A673 (cell line): ENCODE results near the gene TAAR1. TPM values are rescaled to one million over a fixed set of nuclear protein-coding genes. Genes with fewer than 3 reads are reported as not detected.

Experiments used
- BruUV-seq: library from RNA; stranded (reverse); fragments of 400-500 nt; replicated peaks from 2 replicates; lab custom pipeline; 2021; lab: Mats Ljungman, UMichigan
- CTCF ChIA-PET: fragments of 300-600 bp; sonication (Branson Sonifier 250); formaldehyde crosslinking; loops from one replicate; lab custom pipeline; 2022; ENCODE audit warnings: antibody characterized with exemption; lab: Charles Lee
- POLR2A ChIA-PET: fragments of 300-600 bp; sonication (Branson Sonifier 250); formaldehyde crosslinking; loops from one replicate; lab custom pipeline; 2022; ENCODE audit warnings: antibody characterized with exemption; ENCODE audit not compliant: low non-redundant PET; lab: Charles Lee
- DNase-seq: peaks from one replicate; pipeline ENCODE4 v3.0.0-alpha.2; 2015; ENCODE audit warnings: low spot score
- H3K27ac ChIP-seq: fragments of 200-600 bp; sonication (generic); 2 replicates; pipeline ENCODE4 v1.5.1; 2016; ENCODE audit warnings: mixed run types, low read depth, mild to moderate bottlenecking, mixed read lengths, antibody characterized with exemption, low read length; ENCODE audit not compliant: poor library complexity, severe bottlenecking
- H3K27me3 ChIP-seq: fragments of 200-600 bp; sonication (generic); replicated peaks from 2 replicates; pipeline ENCODE4 v1.6.1; 2017; ENCODE audit warnings: mixed run types, low read depth, mild to moderate bottlenecking, mixed read lengths, antibody characterized with exemption, low read length; ENCODE audit not compliant: insufficient read depth, poor library complexity
- H3K36me3 ChIP-seq: fragments of 200-600 bp; sonication (generic); 2 replicates; pipeline ENCODE4 v1.6.1; 2016; ENCODE audit warnings: mixed run types, mild to moderate bottlenecking, mixed read lengths, antibody characterized with exemption, low read length; ENCODE audit not compliant: insufficient read depth, poor library complexity, severe bottlenecking
- H3K4me1 ChIP-seq: fragments of 200-600 bp; sonication (generic); 2 replicates; pipeline ENCODE4 v1.6.1; 2017; ENCODE audit warnings: mixed run types, mild to moderate bottlenecking, mixed read lengths, antibody characterized with exemption, low read length; ENCODE audit not compliant: insufficient read depth, poor library complexity, severe bottlenecking
- H3K4me3 ChIP-seq: fragments of 200-600 bp; sonication (generic); 2 replicates; pipeline ENCODE4 v1.5.1; 2016; ENCODE audit warnings: low read depth, mixed run types, mild to moderate bottlenecking, mixed read lengths, low read length; ENCODE audit not compliant: poor library complexity, severe bottlenecking
- H3K9me3 ChIP-seq: fragments of 200-600 bp; sonication (generic); 2 replicates; pipeline ENCODE4 v1.6.1; 2016; ENCODE audit warnings: mixed run types, low read depth, mild to moderate bottlenecking, mixed read lengths, antibody characterized with exemption, low read length; ENCODE audit not compliant: poor library complexity, severe bottlenecking
- EZH2 ChIP-seq: fragments of 200-600 bp; sonication (generic); IDR thresholded peaks from 2 replicates; pipeline ENCODE4 v1.6.1; 2017; ENCODE audit warnings: borderline replicate concordance, low read depth, mild to moderate bottlenecking, mixed read lengths, antibody characterized with exemption, low read length; ENCODE audit not compliant: poor library complexity, severe bottlenecking
- intact Hi-C: fragments of 100-400 bp; cut with micrococcal nuclease; formaldehyde crosslinking; loops from one replicate; pipeline ENCODE4 v1.10.0; 2022; ENCODE audit not compliant: unreplicated experiment
- total RNA-seq: library from RNA; stranded (reverse); gene quantifications from 2 replicates; pipeline ENCODE4 v1.2.3, GENCODE V29; 2021
- TF ChIP-seq, protein P1 (sequence below): fragments of 300-800, 200-600 bp; sonication (generic); conservative IDR thresholded peaks from 2 replicates; pipeline ENCODE4 v1.5.1; 2017; ENCODE audit warnings: low read depth, mild to moderate bottlenecking, antibody characterized with exemption, low read length, moderate library complexity, mixed read lengths

Gene TAAR1
- total RNA-seq, 1 experiment from 2014 or later: not detected

DNA sequence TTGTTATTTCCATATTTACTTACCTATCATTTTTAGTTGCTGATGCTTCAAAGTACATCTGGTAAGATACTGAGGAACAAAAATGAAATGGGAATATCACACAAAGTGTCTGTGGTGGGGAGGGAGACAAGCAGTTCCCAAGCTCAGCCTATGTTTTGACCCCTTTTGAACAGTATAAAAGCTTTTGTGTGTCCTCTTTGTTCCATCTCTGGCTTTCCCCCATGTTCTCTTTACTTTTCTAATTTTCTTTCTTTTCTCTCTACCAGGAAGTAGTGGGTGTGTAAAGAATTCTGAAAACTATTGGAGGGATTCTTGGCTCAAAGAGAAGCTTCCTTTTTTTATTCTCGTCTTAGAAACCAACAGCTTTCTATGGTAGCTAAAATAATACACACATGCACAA, 42.3 kb downstream of the TAAR1 start:
- Histone ChIP-seq H3K4me3 (no peak overlapping the region), H3K27me3 (peaks cover 8% of the 10 kb centered on the region), H3K27ac (no peak overlapping the region), H3K36me3 (no peaks in the 10 kb centered on the region), H3K9me3 (no peaks in the 10 kb centered on the region), H3K4me1 (no peaks in the 10 kb centered on the region)
- ChIA-PET CTCF (no interaction called here), POLR2A (no interaction called here)
- no peak for DNase-seq
- TF ChIP-seq, protein P1, sequence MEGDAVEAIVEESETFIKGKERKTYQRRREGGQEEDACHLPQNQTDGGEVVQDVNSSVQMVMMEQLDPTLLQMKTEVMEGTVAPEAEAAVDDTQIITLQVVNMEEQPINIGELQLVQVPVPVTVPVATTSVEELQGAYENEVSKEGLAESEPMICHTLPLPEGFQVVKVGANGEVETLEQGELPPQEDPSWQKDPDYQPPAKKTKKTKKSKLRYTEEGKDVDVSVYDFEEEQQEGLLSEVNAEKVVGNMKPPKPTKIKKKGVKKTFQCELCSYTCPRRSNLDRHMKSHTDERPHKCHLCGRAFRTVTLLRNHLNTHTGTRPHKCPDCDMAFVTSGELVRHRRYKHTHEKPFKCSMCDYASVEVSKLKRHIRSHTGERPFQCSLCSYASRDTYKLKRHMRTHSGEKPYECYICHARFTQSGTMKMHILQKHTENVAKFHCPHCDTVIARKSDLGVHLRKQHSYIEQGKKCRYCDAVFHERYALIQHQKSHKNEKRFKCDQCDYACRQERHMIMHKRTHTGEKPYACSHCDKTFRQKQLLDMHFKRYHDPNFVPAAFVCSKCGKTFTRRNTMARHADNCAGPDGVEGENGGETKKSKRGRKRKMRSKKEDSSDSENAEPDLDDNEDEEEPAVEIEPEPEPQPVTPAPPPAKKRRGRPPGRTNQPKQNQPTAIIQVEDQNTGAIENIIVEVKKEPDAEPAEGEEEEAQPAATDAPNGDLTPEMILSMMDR: no peak
- no peak for TF ChIP-seq EZH2
- BruUV-seq: no TSS peak
- intact Hi-C loops: no loop called here

DNA sequence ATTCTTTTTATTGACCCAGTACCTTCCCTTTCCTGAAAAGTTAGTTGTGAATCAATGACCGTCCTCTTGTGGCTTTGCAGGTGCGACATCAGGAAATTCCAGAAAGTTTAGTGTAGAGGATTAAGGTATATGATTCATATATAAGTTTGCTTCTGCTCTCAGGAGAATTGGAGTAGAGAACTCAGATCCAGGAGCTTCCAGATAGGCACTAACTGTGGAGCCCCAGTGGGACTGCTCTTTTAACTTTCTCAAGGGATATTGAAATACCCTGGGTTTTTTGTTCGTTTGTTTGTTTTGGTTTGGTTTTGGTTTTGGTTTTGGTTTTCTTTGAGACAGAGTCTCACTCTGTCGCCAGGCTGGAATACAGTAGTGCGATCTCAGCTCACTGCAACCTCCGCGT, 44.4 kb downstream of the TAAR1 start:
- Histone ChIP-seq H3K9me3 (no peaks in the 10 kb centered on the region), H3K4me1 (no peaks in the 10 kb centered on the region), H3K27me3 (peaks cover 8% of the 10 kb centered on the region), H3K36me3 (no peaks in the 10 kb centered on the region), H3K4me3 (no peak overlapping the region), H3K27ac (no peak overlapping the region)
- TF ChIP-seq, protein P1: no peak
- no peak for TF ChIP-seq EZH2
- BruUV-seq: no TSS peak
- POLR2A ChIA-PET: no interaction called here
- CTCF ChIA-PET: no interaction called here
- no peak for DNase-seq
- intact Hi-C loops: no loop called here

- no peak for TF ChIP-seq EZH2
- DNase-seq: no peak
- no TSS peak for BruUV-seq
- H3K27me3 ChIP-seq: peaks cover 8% of the 10 kb centered on the region
- intact Hi-C loops: no loop called here
- ChIA-PET CTCF (no interaction called here), POLR2A (no interaction called here)
- H3K9me3 ChIP-seq: no peaks in the 10 kb centered on the region
- no peaks in the 10 kb centered on the region for H3K4me1 ChIP-seq
- no peak overlapping the region for H3K27ac ChIP-seq
- H3K4me3 ChIP-seq: no peak overlapping the region
- no peaks in the 10 kb centered on the region for H3K36me3 ChIP-seq
Observed at GRCh38 chr6:132612449-132613108, 46.4 kb downstream of the TAAR1 start.

DNA sequence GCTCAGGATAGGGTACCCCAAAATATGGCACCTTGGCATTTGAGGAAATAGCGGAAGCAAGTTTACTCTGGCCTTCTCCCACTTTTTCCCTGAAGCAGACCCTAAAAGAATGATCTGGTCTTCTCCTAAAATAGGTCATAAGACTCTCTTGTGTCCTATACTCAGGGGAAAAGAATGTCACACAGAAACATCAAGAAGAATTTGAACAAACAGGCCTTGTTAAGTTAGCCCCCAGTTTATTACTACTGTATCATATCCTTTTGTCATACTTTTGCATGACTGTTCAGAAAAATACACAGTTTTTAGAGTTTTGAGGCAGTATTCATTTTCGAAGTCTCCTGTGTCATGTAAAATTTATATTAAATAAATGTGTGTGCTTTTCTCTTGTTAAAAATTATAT, 47.4 kb downstream of the TAAR1 start:
- intact Hi-C loops: no loop called here
- Histone ChIP-seq H3K9me3 (no peaks in the 10 kb centered on the region), H3K27me3 (no peaks in the 10 kb centered on the region), H3K4me1 (no peaks in the 10 kb centered on the region), H3K4me3 (no peak overlapping the region), H3K27ac (no peak overlapping the region), H3K36me3 (no peaks in the 10 kb centered on the region)
- TF ChIP-seq EZH2: no peak
- TF ChIP-seq, protein P1: no peak
- CTCF ChIA-PET: interaction anchor here (0.6 kb wide), 1 partner anchor 711 kb away, joined by 3 read pairs; no protein-coding TSS in a partner anchor
- no TSS peak for BruUV-seq
- no peak for DNase-seq
- POLR2A ChIA-PET: no interaction called here
